Suprapubic skin (tissue), 4 donors: ENCODE results near the gene NFIA. TPM values are rescaled to one million over a fixed set of nuclear protein-coding genes. Genes with fewer than 3 reads are reported as not detected.

ENCODE experiments used
- DNase-seq, 2 donors: peaks; one replicate each; pipeline ENCODE4 v3.0.0-alpha.2; 2019; ENCODE audit warnings: low spot score in 2 of 2
- H3K27ac ChIP-seq: fragments of 200-600 bp; sonication (generic); one replicate; pipeline ENCODE4 v1.5.1; 2019
- H3K27me3 ChIP-seq: fragments of 200-600 bp; sonication (generic); one replicate; pipeline ENCODE4 v1.5.1; 2019
- H3K36me3 ChIP-seq: fragments of 200-600 bp; sonication (generic); one replicate; pipeline ENCODE4 v1.5.1; 2019
- H3K4me1 ChIP-seq: fragments of 200-600 bp; sonication (generic); one replicate; pipeline ENCODE4 v1.5.1; 2019
- H3K4me3 ChIP-seq: fragments of 200-600 bp; sonication (generic); one replicate; pipeline ENCODE4 v1.5.1; 2019; ENCODE audit warnings: mild to moderate bottlenecking
- H3K9me3 ChIP-seq: fragments of 200-600 bp; sonication (generic); one replicate; pipeline ENCODE4 v1.5.1; 2019
- CTCF ChIP-seq, 2 donors: fragments of 200-600 bp in 1 of 2; fragments of 450-650 bp in 1 of 2; sonication (generic) in 1 of 2; IDR thresholded peaks; one replicate each; pipeline ENCODE4 v1.5.1; 2016 to 2019; ENCODE audit warnings: antibody characterized with exemption in 2 of 2, mild to moderate bottlenecking in 1 of 2, moderate library complexity in 1 of 2
- EP300 ChIP-seq: sonication (generic); formaldehyde crosslinking; IDR thresholded peaks from one replicate; pipeline ENCODE4 v1.6.1; 2017; ENCODE audit warnings: antibody characterized with exemption
- POLR2A ChIP-seq, 2 donors: fragments of 450-650 bp; IDR thresholded peaks; one replicate each; pipeline ENCODE4 v1.6.1; 2017; ENCODE audit warnings: antibody characterized with exemption in 2 of 2, mild to moderate bottlenecking in 2 of 2, moderate library complexity in 2 of 2
- POLR2AphosphoS5 ChIP-seq, 3 donors: sonication (generic); formaldehyde crosslinking; IDR thresholded peaks; one replicate each; pipeline ENCODE4 v1.6.1; 2017; ENCODE audit warnings: antibody characterized with exemption in 3 of 3
- WGBS: methylation state at CpG from one replicate; pipeline ENCODE4 v1.1.5; 2018; 5-methylcytosine and 5-hydroxymethylcytosine counted together
- total RNA-seq, 4 donors: library from RNA; depleted of rRNA; stranded (reverse); fragments of >200 nt; gene quantifications; one replicate each; pipeline ENCODE4 v1.1.0, GENCODE V29; 2016

NFIA gene
- total RNA-seq, 4 donors from 2014 or later, result 30.1 to 54.2 (median 48.2) TPM

- TF ChIP-seq POLR2A (IDR thresholded peaks at IDR 0.05) (no peak), POLR2AphosphoS5 (IDR thresholded peaks at IDR 0.05) (no peak), CTCF (IDR thresholded peaks at IDR 0.05) (no peak), EP300 (no peak)
- DNase-seq, result no peak
- Histone ChIP-seq H3K9me3 (no peaks in the 10 kb centered on the region), H3K27me3 (no peaks in the 10 kb centered on the region), H3K4me3 (no peak overlapping the region), H3K36me3 (no peaks in the 10 kb centered on the region), H3K27ac (peak overlapping the region; percentile 31), H3K4me1 (peaks cover 41% of the 10 kb centered on the region)
- WGBS, result 46% methylated on average over 6 of the region's 6 CpGs
Measured at GRCh38 chr1:61116421-61116820, 34.1 kb downstream of the NFIA start.

- TF ChIP-seq POLR2A (IDR thresholded peaks at IDR 0.05), result no peak
- TF ChIP-seq CTCF (IDR thresholded peaks at IDR 0.05), result no peak
- no peak for TF ChIP-seq EP300
- no peak for TF ChIP-seq POLR2AphosphoS5 (IDR thresholded peaks at IDR 0.05)
- Histone ChIP-seq H3K4me3 (no peak overlapping the region), H3K27ac (peak overlapping the region; percentile 10), H3K9me3 (no peaks in the 10 kb centered on the region), H3K36me3 (no peaks in the 10 kb centered on the region), H3K4me1 (peaks cover 47% of the 10 kb centered on the region), H3K27me3 (no peaks in the 10 kb centered on the region)
- 97% methylated on average over 2 of the region's 2 CpGs for whole genome bisulfite sequencing
- DNase-seq, result no peak
Measured at GRCh38 chr1:61117283-61117682, 34.9 kb downstream of the NFIA start.

- WGBS, result 70% methylated on average over 3 of the region's 3 CpGs
- H3K4me3 ChIP-seq, result no peak overlapping the region
- H3K36me3 ChIP-seq, result no peaks in the 10 kb centered on the region
- H3K9me3 ChIP-seq, result no peaks in the 10 kb centered on the region
- DNase-seq, result no peak
- H3K27me3 ChIP-seq, result no peaks in the 10 kb centered on the region
- TF ChIP-seq POLR2A (IDR thresholded peaks at IDR 0.05) (no peak), POLR2AphosphoS5 (IDR thresholded peaks at IDR 0.05) (no peak), EP300 (no peak)
- no peak overlapping the region for H3K27ac ChIP-seq
- H3K4me1 ChIP-seq, result peaks cover 55% of the 10 kb centered on the region
Measured at GRCh38 chr1:61119085-61119484, 36.7 kb downstream of the NFIA start.

GRCh38 chr1:61120246-61120840, 38.0 kb downstream of the NFIA start:
- Histone ChIP-seq H3K27me3 (no peaks in the 10 kb centered on the region), H3K4me1 (peaks cover 64% of the 10 kb centered on the region), H3K9me3 (no peaks in the 10 kb centered on the region), H3K36me3 (no peaks in the 10 kb centered on the region), H3K27ac (peak overlapping the region; percentile 68), H3K4me3 (peak overlapping the region; percentile 22)
- no peak for DNase-seq
- TF ChIP-seq EP300 (no peak), CTCF (IDR thresholded peaks at IDR 0.05) (no peak), POLR2AphosphoS5 (IDR thresholded peaks at IDR 0.05) (no peak), POLR2A (IDR thresholded peaks at IDR 0.05) (no peak)
- WGBS, result 35% methylated on average over 5 of the region's 5 CpGs

- peaks cover 68% of the 10 kb centered on the region for H3K4me1 ChIP-seq
- TF ChIP-seq POLR2A (IDR thresholded peaks at IDR 0.05) (no peak), CTCF (IDR thresholded peaks at IDR 0.05) (no peak), POLR2AphosphoS5 (IDR thresholded peaks at IDR 0.05) (peak in 2 of 3 donors; percentile 65 to 95), EP300 (no peak)
- H3K27me3 ChIP-seq, result no peaks in the 10 kb centered on the region
- peak overlapping the region; percentile 68 for H3K27ac ChIP-seq
- H3K4me3 ChIP-seq, result peak overlapping the region; percentile 22
- 55% methylated on average over 2 of the region's 2 CpGs for WGBS
- H3K9me3 ChIP-seq, result no peaks in the 10 kb centered on the region
- no peak for DNase-seq
- H3K36me3 ChIP-seq, result no peaks in the 10 kb centered on the region
Measured at GRCh38 chr1:61120998-61121397, 38.6 kb downstream of the NFIA start.

- Histone ChIP-seq H3K4me1 (peaks cover 65% of the 10 kb centered on the region), H3K36me3 (no peaks in the 10 kb centered on the region), H3K4me3 (no peak overlapping the region), H3K27me3 (no peaks in the 10 kb centered on the region), H3K27ac (no peak overlapping the region), H3K9me3 (no peaks in the 10 kb centered on the region)
- no peak for DNase-seq
- no peak for TF ChIP-seq EP300
- no peak for TF ChIP-seq POLR2AphosphoS5 (IDR thresholded peaks at IDR 0.05)
- no peak for TF ChIP-seq POLR2A (IDR thresholded peaks at IDR 0.05)
- TF ChIP-seq CTCF (IDR thresholded peaks at IDR 0.05), result no peak
Measured at GRCh38 chr1:61121631-61122030, 39.3 kb downstream of the NFIA start.
